CD4-positive, alpha-beta memory T cell (primary cell): ENCODE measurements around the gene SOX8. TPM values are rescaled to one million over a fixed set of nuclear protein-coding genes. Genes with fewer than 3 reads are reported as not detected.

Experiments used
- CTCF ChIA-PET: fragments of 350-600 bp; sonication (Branson Sonifier 250); formaldehyde crosslinking; loops from one replicate; lab custom pipeline; 2021; ENCODE audit warnings: inconsistent platforms; ENCODE audit not compliant: partially characterized antibody; lab: Charles Lee
- POLR2A ChIA-PET: fragments of 350-600 bp; sonication (Branson Sonifier 250); formaldehyde crosslinking; loops from one replicate; lab custom pipeline; 2021; ENCODE audit not compliant: partially characterized antibody; lab: Charles Lee
- DNase-seq, 5 donors: peaks; one replicate each; pipeline versions ENCODE4 v3.0.0 to v3.0.0-alpha.2; 2020 to 2022; ENCODE audit warnings: mixed read lengths in 1 of 5
- H3K27ac ChIP-seq: one replicate; pipeline ENCODE4 v1.7.0; 2013; ENCODE audit warnings: low read depth, low read length
- H3K27me3 ChIP-seq: 2 replicates; pipeline ENCODE4 v1.7.0; 2013; ENCODE audit warnings: mild to moderate bottlenecking, low read length, moderate library complexity; ENCODE audit not compliant: insufficient read depth
- H3K36me3 ChIP-seq: 2 replicates; pipeline ENCODE4 v1.7.0; 2013; ENCODE audit warnings: mild to moderate bottlenecking, low read length, moderate library complexity; ENCODE audit not compliant: insufficient read depth
- H3K4me1 ChIP-seq: 2 replicates; pipeline ENCODE4 v1.7.0; 2013; ENCODE audit warnings: mild to moderate bottlenecking, low read length, moderate library complexity; ENCODE audit not compliant: insufficient read depth
- H3K4me3 ChIP-seq, 2 donors: one replicate each; pipeline ENCODE4 v1.7.0; 2013; ENCODE audit warnings: low read length in 2 of 2, mild to moderate bottlenecking in 1 of 2
- H3K9me3 ChIP-seq, 2 donors: one replicate each; pipeline ENCODE4 v1.7.0; 2013; ENCODE audit warnings: low read length in 2 of 2, control low read depth in 1 of 2; ENCODE audit not compliant: control insufficient read depth in 1 of 2
- H3K27ac Mint-ChIP-seq, 7 donors: one replicate each; pipeline ENCODE4 v1.8.0; 2020 to 2021; ENCODE audit warnings: mixed read lengths in 7 of 7, mild to moderate bottlenecking in 6 of 7, inconsistent platforms in 3 of 7, moderate library complexity in 3 of 7
- H3K27me3 Mint-ChIP-seq, 2 donors: one replicate each; pipeline ENCODE4 v1.8.0; 2020 to 2021; ENCODE audit warnings: mixed read lengths in 2 of 2
- H3K36me3 Mint-ChIP-seq, 2 donors: one replicate each; pipeline ENCODE4 v1.8.0; 2020 to 2021; ENCODE audit warnings: mixed read lengths in 2 of 2, inconsistent platforms in 1 of 2, mild to moderate bottlenecking in 1 of 2
- H3K4me1 Mint-ChIP-seq, 4 donors: one replicate each; pipeline ENCODE4 v1.8.0; 2020 to 2021; ENCODE audit warnings: mixed read lengths in 4 of 4, mild to moderate bottlenecking in 1 of 4
- H3K4me3 Mint-ChIP-seq, 8 donors: one replicate each; pipeline ENCODE4 v1.8.0; 2020 to 2021; ENCODE audit warnings: mixed read lengths in 8 of 8, mild to moderate bottlenecking in 7 of 8, moderate library complexity in 6 of 8, inconsistent platforms in 3 of 8
- H3K9me3 Mint-ChIP-seq, 8 donors: one replicate each; pipeline ENCODE4 v1.8.0; 2020 to 2021; ENCODE audit warnings: mixed read lengths in 8 of 8, mild to moderate bottlenecking in 5 of 8, inconsistent platforms in 3 of 8, moderate library complexity in 1 of 8
- intact Hi-C: fragments of 100-400 bp; cut with micrococcal nuclease; formaldehyde crosslinking; loops from one replicate; pipeline ENCODE4 v1.15.1; 2023
- polyA plus RNA-seq, 2 donors: library from polyadenylated mRNA; unstranded; fragments of 300-500 nt; fragmentation: Illumina TruSeq; gene quantifications; one replicate each; pipeline ENCODE4 v1.2.3, GENCODE V29; 2021
- total RNA-seq, 2 experiments: library from RNA; stranded (reverse); gene quantifications; one replicate each; pipeline ENCODE4 v1.2.3, GENCODE V29; 2021

The SOX8 gene
- total and polyA plus RNA-seq, 4 experiments from 2014 or later: 0.47 to 3.4 (median 2.4) TPM

DNA sequence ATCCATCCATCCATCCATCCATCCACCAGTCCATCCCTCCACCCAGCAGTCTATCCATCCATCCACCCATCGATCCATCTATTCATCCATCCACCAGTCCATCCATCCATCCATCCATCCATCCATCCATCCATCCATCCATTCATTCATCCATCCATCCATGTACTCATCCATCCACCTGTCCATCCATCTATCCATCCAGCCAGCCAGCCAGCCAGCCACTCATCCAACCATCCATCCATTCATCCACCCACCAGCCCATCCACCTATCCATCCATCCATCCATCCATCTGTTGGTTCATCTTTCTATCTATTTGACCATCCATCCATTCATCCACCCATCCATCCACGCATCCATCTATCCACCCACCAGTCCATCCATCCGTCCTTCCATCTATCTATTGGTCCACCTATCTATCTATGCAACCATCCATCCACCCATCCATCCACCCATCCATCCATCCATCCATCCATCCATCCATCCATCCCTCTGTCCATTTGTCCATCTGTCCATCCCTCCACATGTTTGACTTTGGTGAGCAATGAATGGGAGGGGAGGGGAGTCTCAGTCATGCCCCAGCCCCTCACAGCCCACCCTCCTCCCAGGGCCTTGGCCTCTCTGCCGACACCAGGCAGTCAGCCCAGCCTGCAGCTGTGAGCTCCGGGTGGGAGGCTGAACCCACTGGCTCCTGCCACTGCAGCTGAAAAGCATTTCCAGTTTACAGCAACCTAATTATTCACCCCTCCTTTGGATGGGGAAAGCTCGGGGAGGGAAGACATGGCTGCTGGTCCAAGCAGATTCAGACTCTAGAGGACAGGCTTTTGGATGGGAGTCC, 52.9 kb downstream of the SOX8 start:
- Histone ChIP-seq H3K4me3 (no peak overlapping the region), H3K27me3 (no peaks in the 10 kb centered on the region), H3K36me3 (no peaks in the 10 kb centered on the region), H3K9me3 (no peaks in the 10 kb centered on the region), H3K27ac (no peak overlapping the region), H3K4me1 (no peaks in the 10 kb centered on the region)
- Mint-ChIP-seq H3K27ac (no peak overlapping the region), H3K4me3 (no peak overlapping the region), H3K4me1 (no peaks in the 10 kb centered on the region), H3K9me3 (no peaks in the 10 kb centered on the region), H3K36me3 (no peaks in the 10 kb centered on the region), H3K27me3 (peaks cover 0 to 3% of the 10 kb centered on the region in 2 donors)
- DNase-seq: no peak
- ChIA-PET POLR2A (no interaction called here), CTCF (no interaction called here)
- intact Hi-C loops: no loop called here

DNA sequence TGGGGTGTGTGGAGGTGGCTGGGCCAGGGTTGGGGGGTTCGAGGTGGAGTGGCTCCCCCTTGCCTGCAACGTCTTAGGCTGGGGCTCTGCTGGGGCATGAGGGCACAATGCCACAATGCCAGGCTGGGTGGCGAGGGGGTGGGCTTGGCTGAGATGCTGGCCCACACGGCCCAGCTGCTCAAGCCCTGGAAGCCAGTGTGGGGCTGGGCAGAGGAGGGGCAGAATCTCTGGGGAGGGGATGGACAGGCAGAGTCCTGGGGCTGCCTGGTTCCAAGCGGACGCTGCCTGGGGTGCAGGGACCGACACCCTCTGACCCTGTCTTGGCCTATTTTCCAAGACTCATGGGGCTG, 53.5 kb downstream of the SOX8 start:
- no peaks in the 10 kb centered on the region for H3K36me3 Mint-ChIP-seq
- DNase-seq: no peak
- H3K4me1 ChIP-seq: no peaks in the 10 kb centered on the region
- H3K27me3 ChIP-seq: no peaks in the 10 kb centered on the region
- no peaks in the 10 kb centered on the region for H3K9me3 Mint-ChIP-seq
- H3K9me3 ChIP-seq: no peaks in the 10 kb centered on the region
- no peak overlapping the region for H3K4me3 Mint-ChIP-seq
- H3K4me3 ChIP-seq: no peak overlapping the region
- H3K27ac Mint-ChIP-seq: no peak overlapping the region
- peaks cover 0 to 2% of the 10 kb centered on the region in 2 donors for H3K27me3 Mint-ChIP-seq
- intact Hi-C loops: no loop called here
- no peaks in the 10 kb centered on the region for H3K4me1 Mint-ChIP-seq
- POLR2A ChIA-PET: no interaction called here
- no peaks in the 10 kb centered on the region for H3K36me3 ChIP-seq
- CTCF ChIA-PET: no interaction called here
- H3K27ac ChIP-seq: no peak overlapping the region

DNA sequence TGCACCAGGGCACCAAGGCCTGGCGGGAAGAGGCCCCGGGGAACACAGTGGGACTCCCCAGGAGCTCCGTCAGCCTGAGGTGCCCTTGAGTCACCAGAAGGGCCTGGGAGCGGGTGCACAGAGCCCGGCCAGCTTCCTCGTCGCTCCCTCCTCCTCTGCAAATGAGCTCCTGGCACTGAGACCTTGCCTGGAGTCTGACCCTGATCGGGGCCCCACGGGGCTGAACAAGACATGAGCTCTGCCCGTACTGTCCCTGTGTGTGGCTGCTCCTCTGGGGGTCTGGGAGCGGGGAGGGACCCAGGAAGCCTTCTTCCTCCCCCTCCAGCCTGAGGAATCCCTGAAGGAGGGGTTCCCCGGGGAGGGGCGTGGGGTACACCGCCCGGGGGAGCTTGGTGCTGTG, 54.6 kb downstream of the SOX8 start:
- no peaks in the 10 kb centered on the region for H3K36me3 Mint-ChIP-seq
- ChIA-PET POLR2A (no interaction called here), CTCF (no interaction called here)
- intact Hi-C loops: no loop called here
- no peak overlapping the region for H3K4me3 ChIP-seq
- no peak overlapping the region for H3K27ac ChIP-seq
- no peaks in the 10 kb centered on the region for H3K36me3 ChIP-seq
- no peak overlapping the region for H3K4me3 Mint-ChIP-seq
- H3K4me1 ChIP-seq: no peaks in the 10 kb centered on the region
- no peaks in the 10 kb centered on the region for H3K4me1 Mint-ChIP-seq
- DNase-seq: peak in 1 of 5 donors; percentile 8
- no peaks in the 10 kb centered on the region for H3K27me3 ChIP-seq
- no peak overlapping the region for H3K27ac Mint-ChIP-seq
- H3K9me3 Mint-ChIP-seq: no peaks in the 10 kb centered on the region
- no peaks in the 10 kb centered on the region for H3K9me3 ChIP-seq
- H3K27me3 Mint-ChIP-seq: peaks cover 0 to 2% of the 10 kb centered on the region in 2 donors

Other genes starting within 250 kb of the SOX8 start
- gene CIAO3, start 240.8 kb upstream of the SOX8 start, total RNA-seq: 10 to 100 TPM; 58.2 TPM
- 10 to 100 TPM; 10.8 to 26.1 TPM for gene CIAO3, start 240.8 kb upstream of the SOX8 start, polyA plus RNA-seq
- gene MSLN, start 221.0 kb upstream of the SOX8 start, total RNA-seq: not detected
- gene MSLN, start 221.0 kb upstream of the SOX8 start, polyA plus RNA-seq: not detected
- gene RPUSD1, start 193.4 kb upstream of the SOX8 start, total RNA-seq: 10 to 100 TPM; 26.9 to 31.1 TPM
- gene RPUSD1, start 193.4 kb upstream of the SOX8 start, polyA plus RNA-seq: 10 to 100 TPM; 19.9 to 29.7 TPM
- gene CHTF18, start 193.2 kb upstream of the SOX8 start, total RNA-seq: 10 to 100 TPM; 42.1 to 46.9 TPM
- gene CHTF18, start 193.2 kb upstream of the SOX8 start, polyA plus RNA-seq: 1 to 10 TPM; 3.0 to 6.0 TPM
- not detected for gene GNG13, start 181.0 kb upstream of the SOX8 start, total RNA-seq
- gene GNG13, start 181.0 kb upstream of the SOX8 start, polyA plus RNA-seq: not detected
- 10 to 100 TPM; 50.0 to 59.7 TPM for gene LMF1, start 10.8 kb upstream of the SOX8 start, total RNA-seq
- gene LMF1, start 10.8 kb upstream of the SOX8 start, polyA plus RNA-seq: 10 to 100 TPM in 1 of 2 donors, 1 to 10 TPM in 1; 8.5 to 15.2 TPM
- gene SSTR5, start 91.0 kb downstream of the SOX8 start, total RNA-seq: not detected
- not detected for gene SSTR5, start 91.0 kb downstream of the SOX8 start, polyA plus RNA-seq
- not detected for gene C1QTNF8, start 114.5 kb downstream of the SOX8 start, total RNA-seq
- gene C1QTNF8, start 114.5 kb downstream of the SOX8 start, polyA plus RNA-seq: not detected
- 1 to 10 TPM; 2.0 to 2.1 TPM for gene CACNA1H, start 171.3 kb downstream of the SOX8 start, total RNA-seq
- under 1 TPM; 0.48 to 0.99 TPM for gene CACNA1H, start 171.3 kb downstream of the SOX8 start, polyA plus RNA-seq
- not detected for gene TPSG1, start 243.5 kb downstream of the SOX8 start, total RNA-seq
- gene TPSG1, start 243.5 kb downstream of the SOX8 start, polyA plus RNA-seq: not detected
- not detected for gene TPSB2, start 248.4 kb downstream of the SOX8 start, total RNA-seq
- gene TPSB2, start 248.4 kb downstream of the SOX8 start, polyA plus RNA-seq: not detected